DMS79 treated with DMSO at 0.1 percent for 48 hours (cell line): ENCODE measurements around the gene TMEM214.

ENCODE experiments used
- DNase-seq: peaks from one replicate; lab custom pipeline; 2025; lab: John Stamatoyannopoulos, UW

TMEM214 gene

GRCh38 chr2:27032495-27033252, at the start of gene TMEM214:
TMEM214 (plus strand) TSS chr2:27032965; CDS start chr2:27033016, 51 bp downstream.
- DNase-seq = peak; percentile 75

- DNase-seq = peak; percentile 54
Measured at GRCh38 chr2:26983746-26984145, 49.0 kb upstream of the TMEM214 start.

GRCh38 chr2:26985807-26986206, 47.0 kb upstream of the TMEM214 start:
- DNase-seq = no peak

GRCh38 chr2:26986576-26986975, 46.2 kb upstream of the TMEM214 start:
- DNase-seq = no peak

- no peak for DNase-seq
Measured at GRCh38 chr2:26988058-26988860, 44.5 kb upstream of the TMEM214 start.

GRCh38 chr2:26989156-26989555, 43.6 kb upstream of the TMEM214 start:
- DNase-seq = no peak

GRCh38 chr2:26991717-26992116, 41.0 kb upstream of the TMEM214 start:
- DNase-seq = no peak

- DNase-seq = no peak
Measured at GRCh38 chr2:26993768-26994167, 39.0 kb upstream of the TMEM214 start.

- no peak for DNase-seq
Measured at GRCh38 chr2:26994983-26995382, 37.8 kb upstream of the TMEM214 start.

- DNase-seq = no peak
Measured at GRCh38 chr2:26997394-26997793, 35.4 kb upstream of the TMEM214 start.

- DNase-seq = no peak
Measured at GRCh38 chr2:26998323-26998722, 34.4 kb upstream of the TMEM214 start.

GRCh38 chr2:27000228-27000627, 32.5 kb upstream of the TMEM214 start:
- no peak for DNase-seq

GRCh38 chr2:27000995-27001394, 31.8 kb upstream of the TMEM214 start:
- no peak for DNase-seq

GRCh38 chr2:27001950-27002349, 30.8 kb upstream of the TMEM214 start:
- peak; percentile 7 for DNase-seq

- DNase-seq = no peak
Measured at GRCh38 chr2:27003007-27003406, 29.8 kb upstream of the TMEM214 start.

GRCh38 chr2:27003857-27004256, 28.9 kb upstream of the TMEM214 start:
- no peak for DNase-seq

GRCh38 chr2:27006602-27007415, 26.0 kb upstream of the TMEM214 start:
- no peak for DNase-seq

- no peak for DNase-seq
Measured at GRCh38 chr2:27007416-27008374, 25.1 kb upstream of the TMEM214 start.

GRCh38 chr2:27008678-27009077, 24.1 kb upstream of the TMEM214 start:
- no peak for DNase-seq

- no peak for DNase-seq
Measured at GRCh38 chr2:27009083-27009482, 23.7 kb upstream of the TMEM214 start.

GRCh38 chr2:27009716-27010115, 23.0 kb upstream of the TMEM214 start:
- DNase-seq = no peak
